Sigmoid colon (tissue), 7 donors: ENCODE data around the gene PEX3. TPM values are rescaled to one million over a fixed set of nuclear protein-coding genes. Genes with fewer than 3 reads are reported as not detected.
"Not testable (repeated sequence)": the region's sequence is repeated elsewhere in the genome, so short reads cannot be mapped to it uniquely, and the experiment has no call there.

Source experiments
- DNase-seq: peaks from one replicate; pipeline ENCODE4 v3.0.0-alpha.2; 2019
- H3K27ac ChIP-seq, 4 donors: fragments of 200-600 bp; sonication (generic); one replicate each; pipeline ENCODE4 v1.5.1; 2016 to 2019; ENCODE audit warnings: mild to moderate bottlenecking in 1 of 4
- H3K27me3 ChIP-seq, 3 donors: fragments of 200-600 bp; sonication (generic); one replicate each; pipeline ENCODE4 v1.5.1; 2019; ENCODE audit warnings: mild to moderate bottlenecking in 1 of 3
- H3K36me3 ChIP-seq, 4 donors: fragments of 200-600 bp; sonication (generic); one replicate each; pipeline ENCODE4 v1.5.1; 2016 to 2019
- H3K4me1 ChIP-seq, 4 donors: fragments of 200-600 bp; sonication (generic); one replicate each; pipeline ENCODE4 v1.5.1; 2017 to 2019
- H3K4me3 ChIP-seq, 4 donors: fragments of 200-600 bp; sonication (generic); one replicate each; pipeline ENCODE4 v1.5.1; 2017 to 2019; ENCODE audit warnings: mild to moderate bottlenecking in 2 of 4, moderate library complexity in 1 of 4
- H3K9me3 ChIP-seq, 4 donors: fragments of 200-600 bp in 3 of 4; sonication (generic) in 3 of 4; one replicate each; pipeline versions ENCODE4 v1.5.1 to v1.6.1; 2013 to 2019
- CTCF ChIP-seq, 4 experiments: fragments of 450-650 bp in 3 of 4; fragments of 200-600 bp in 1 of 4; IDR thresholded peaks; one replicate each; pipeline ENCODE4 v1.5.1; 2016 to 2019; ENCODE audit warnings: antibody characterized with exemption in 4 of 4, mild to moderate bottlenecking in 3 of 4, moderate library complexity in 2 of 4
- EP300 ChIP-seq, 4 donors: sonication (generic); formaldehyde crosslinking; IDR thresholded peaks; one replicate each; pipeline ENCODE4 v1.6.1; 2017; ENCODE audit warnings: antibody characterized with exemption in 4 of 4
- POLR2A ChIP-seq, 2 donors: fragments of 450-650 bp; IDR thresholded peaks; one replicate each; pipeline ENCODE4 v1.6.1; 2016; ENCODE audit warnings: antibody characterized with exemption in 2 of 2, mild to moderate bottlenecking in 2 of 2, moderate library complexity in 2 of 2
- POLR2AphosphoS5 ChIP-seq, 4 donors: sonication (generic); formaldehyde crosslinking; IDR thresholded peaks; one replicate each; pipeline ENCODE4 v1.6.1; 2017; ENCODE audit warnings: antibody characterized with exemption in 4 of 4
- WGBS, 2 donors: extraction: QIAGEN DNeasy Blood & Tissue Kit; methylation state at CpG; one replicate each; pipeline ENCODE4 v1.1.7; 2013; 5-methylcytosine and 5-hydroxymethylcytosine counted together
- intact Hi-C: fragments of 100-400 bp; cut with DNase I; formaldehyde crosslinking; loops from one replicate; pipeline ENCODE4 v1.15.1; 2023
- polyA plus RNA-seq, 3 donors: library from polyadenylated mRNA; stranded (reverse); fragments of 200-250 nt; gene quantifications; one replicate each; pipeline ENCODE4 v1.2.3, GENCODE V29; 2013
- total RNA-seq, 4 donors: library from RNA; depleted of rRNA; stranded (reverse); fragments of >200 nt; gene quantifications; one replicate each; pipeline ENCODE4 v1.1.0, GENCODE V29; 2016
- donor health status: healthy with polysubstance abuse.
- donor health status: Bipolar disorder and iron deficiency.
- donor health status: healthy.

Gene PEX3
- total and polyA plus RNA-seq, 7 donors: 5.1 to 16.1 (median 10.6) TPM

GRCh38 chr6:143468026-143468425 lies 17.4 kb downstream of the PEX3 start:
- Histone ChIP-seq H3K27ac (no peak overlapping the region), H3K36me3 (peaks cover 0 to 49% (median 6%) of the 10 kb centered on the region in 4 donors), H3K27me3 (no peaks in the 10 kb centered on the region), H3K4me1 (no peaks in the 10 kb centered on the region), H3K4me3 (no peak overlapping the region), H3K9me3 (no peaks in the 10 kb centered on the region)
- TF ChIP-seq POLR2AphosphoS5 (IDR thresholded peaks at IDR 0.05) (no peak), POLR2A (IDR thresholded peaks at IDR 0.05) (no peak), CTCF (IDR thresholded peaks at IDR 0.05) (no peak), EP300 (IDR thresholded peaks at IDR 0.05) (no peak)
- DNase-seq: no peak
- intact Hi-C loops: no loop called here

- H3K4me3 ChIP-seq, H3K9me3 ChIP-seq, intact Hi-C loops, H3K27me3 ChIP-seq, H3K27ac ChIP-seq, DNase-seq, H3K4me1 ChIP-seq: not testable (repeated sequence)
- H3K36me3 ChIP-seq: peaks cover 0 to 49% (median 7%) of the 10 kb centered on the region in 4 donors
- WGBS, 2 donors: 92 to 95% methylated on average over 2 of the region's 2 CpGs
Observed at GRCh38 chr6:143468823-143469222, 18.2 kb downstream of the PEX3 start.

GRCh38 chr6:143471822-143472221 lies 21.2 kb downstream of the PEX3 start:
- no peak overlapping the region for H3K4me3 ChIP-seq
- H3K36me3 ChIP-seq: peaks cover 0 to 69% (median 16%) of the 10 kb centered on the region in 4 donors
- intact Hi-C loops: no loop called here
- 96 to 99% methylated on average over 1 of the region's 1 CpG for WGBS, 2 donors
- no peaks in the 10 kb centered on the region for H3K9me3 ChIP-seq
- no peak for DNase-seq
- no peaks in the 10 kb centered on the region for H3K4me1 ChIP-seq
- no peak overlapping the region for H3K27ac ChIP-seq
- TF ChIP-seq POLR2AphosphoS5 (IDR thresholded peaks at IDR 0.05): no peak
- H3K27me3 ChIP-seq: no peaks in the 10 kb centered on the region

GRCh38 chr6:143476545-143476944 lies 25.9 kb downstream of the PEX3 start:
- intact Hi-C loops: no loop called here
- no peak overlapping the region for H3K4me3 ChIP-seq
- TF ChIP-seq EP300 (IDR thresholded peaks at IDR 0.05) (no peak), POLR2AphosphoS5 (IDR thresholded peaks at IDR 0.05) (no peak), POLR2A (IDR thresholded peaks at IDR 0.05) (no peak), CTCF (IDR thresholded peaks at IDR 0.05) (no peak)
- H3K36me3 ChIP-seq: peaks cover 0 to 90% (median 19%) of the 10 kb centered on the region in 4 donors
- H3K4me1 ChIP-seq: no peaks in the 10 kb centered on the region
- no peak overlapping the region for H3K27ac ChIP-seq
- 96 to 100% methylated on average over 1 of the region's 1 CpG for WGBS, 2 donors
- no peaks in the 10 kb centered on the region for H3K27me3 ChIP-seq
- DNase-seq: no peak
- H3K9me3 ChIP-seq: no peaks in the 10 kb centered on the region

GRCh38 chr6:143478479-143479062 lies 28.0 kb downstream of the PEX3 start:
- TF ChIP-seq EP300 (IDR thresholded peaks at IDR 0.05) (no peak), CTCF (IDR thresholded peaks at IDR 0.05) (no peak), POLR2A (IDR thresholded peaks at IDR 0.05) (no peak), POLR2AphosphoS5 (IDR thresholded peaks at IDR 0.05) (no peak)
- no peak overlapping the region for H3K4me3 ChIP-seq
- DNase-seq: no peak
- intact Hi-C loops: no loop called here
- no peaks in the 10 kb centered on the region for H3K27me3 ChIP-seq
- no peak overlapping the region for H3K27ac ChIP-seq
- no peaks in the 10 kb centered on the region for H3K9me3 ChIP-seq
- H3K4me1 ChIP-seq: no peaks in the 10 kb centered on the region
- WGBS, 2 donors: 85 to 95% methylated on average over 3 of the region's 3 CpGs
- H3K36me3 ChIP-seq: peaks cover 0 to 70% (median 12%) of the 10 kb centered on the region in 4 donors

- Histone ChIP-seq H3K27ac (no peak overlapping the region), H3K36me3 (peaks cover 0 to 31% (median 3%) of the 10 kb centered on the region in 4 donors), H3K27me3 (no peaks in the 10 kb centered on the region), H3K4me3 (no peak overlapping the region), H3K4me1 (no peaks in the 10 kb centered on the region), H3K9me3 (no peaks in the 10 kb centered on the region)
- no peak for DNase-seq
- intact Hi-C loops: no loop called here
- 63 to 94% methylated on average over 2 of the region's 2 CpGs for whole genome bisulfite sequencing, 2 donors
- TF ChIP-seq EP300 (IDR thresholded peaks at IDR 0.05) (no peak), POLR2AphosphoS5 (IDR thresholded peaks at IDR 0.05) (no peak), CTCF (IDR thresholded peaks at IDR 0.05) (no peak), POLR2A (IDR thresholded peaks at IDR 0.05) (no peak)
Observed at GRCh38 chr6:143482593-143482992, 32.0 kb downstream of the PEX3 start.
